ENCODE results near the gene BRD1. TPM values are rescaled to one million over a fixed set of nuclear protein-coding genes. Genes with fewer than 3 reads are reported as not detected.

Gene BRD1
- total RNA-seq, 4 donors from 2014 or later, result 69.3 to 116 (median 81.1) TPM

GRCh38 chr22:49799431-49800075, 28.1 kb downstream of the BRD1 start:
- TF ChIP-seq CTCF (IDR thresholded peaks at IDR 0.05), result no peak
- no peak for TF ChIP-seq POLR2AphosphoS5 (IDR thresholded peaks at IDR 0.05)
- no peak for TF ChIP-seq POLR2A (IDR thresholded peaks at IDR 0.05)
- no peak for TF ChIP-seq EP300 (IDR thresholded peaks at IDR 0.05)
- H3K4me3 ChIP-seq, result no peak overlapping the region

GRCh38 chr22:49798486-49799151, 29.1 kb downstream of the BRD1 start:
- WGBS, result 97% methylated on average over 25 of the region's 37 CpGs
- TF ChIP-seq POLR2A (IDR thresholded peaks at IDR 0.05) (no peak), CTCF (IDR thresholded peaks at IDR 0.05) (no peak), POLR2AphosphoS5 (IDR thresholded peaks at IDR 0.05) (no peak), EP300 (IDR thresholded peaks at IDR 0.05) (no peak)
- no peak for DNase-seq (ENCODE audit: low spot score in 2 of 2)
- Histone ChIP-seq H3K27me3 (no peaks in the 10 kb centered on the region), H3K4me1 (peaks cover 21% of the 10 kb centered on the region), H3K36me3 (peaks cover 83% of the 10 kb centered on the region), H3K27ac (no peak overlapping the region), H3K9me3 (no peaks in the 10 kb centered on the region), H3K4me3 (no peak overlapping the region)

More at GRCh38 chr22:49799431-49800075, 28.1 kb downstream of the BRD1 start:
- Histone ChIP-seq H3K27ac (no peak overlapping the region), H3K4me1 (peaks cover 22% of the 10 kb centered on the region), H3K27me3 (no peaks in the 10 kb centered on the region), H3K9me3 (no peaks in the 10 kb centered on the region), H3K36me3 (peaks cover 80% of the 10 kb centered on the region)
- 82% methylated on average over 18 of the region's 18 CpGs for WGBS
- no peak for DNase-seq (ENCODE audit: low spot score in 2 of 2)

- TF ChIP-seq EP300 (IDR thresholded peaks at IDR 0.05) (no peak), POLR2AphosphoS5 (IDR thresholded peaks at IDR 0.05) (no peak), CTCF (IDR thresholded peaks at IDR 0.05) (no peak), POLR2A (IDR thresholded peaks at IDR 0.05) (no peak)
- Histone ChIP-seq H3K4me3 (no peak overlapping the region), H3K27ac (no peak overlapping the region), H3K36me3 (peaks cover 83% of the 10 kb centered on the region), H3K4me1 (peaks cover 18% of the 10 kb centered on the region), H3K9me3 (no peaks in the 10 kb centered on the region), H3K27me3 (no peaks in the 10 kb centered on the region)
- WGBS, result 93% methylated on average over 22 of the region's 22 CpGs
- DNase-seq (ENCODE audit: low spot score in 2 of 2), result no peak
These were observed 30.0 kb downstream of the BRD1 start for GRCh38 chr22:49797706-49798105.

- 97% methylated on average over 21 of the region's 25 CpGs for WGBS
- TF ChIP-seq POLR2AphosphoS5 (IDR thresholded peaks at IDR 0.05) (no peak), CTCF (IDR thresholded peaks at IDR 0.05) (no peak)
- H3K27ac ChIP-seq, result no peak overlapping the region
- no peak overlapping the region for H3K4me3 ChIP-seq
- peaks cover 19% of the 10 kb centered on the region for H3K4me1 ChIP-seq
- no peaks in the 10 kb centered on the region for H3K27me3 ChIP-seq
- H3K9me3 ChIP-seq, result no peaks in the 10 kb centered on the region
- no peak for DNase-seq (ENCODE audit: low spot score in 2 of 2)
- H3K36me3 ChIP-seq, result peaks cover 89% of the 10 kb centered on the region
These were observed 30.9 kb downstream of the BRD1 start for GRCh38 chr22:49796596-49797270.

- Histone ChIP-seq H3K36me3 (peaks cover 90% of the 10 kb centered on the region), H3K4me3 (no peak overlapping the region), H3K9me3 (no peaks in the 10 kb centered on the region), H3K27ac (no peak overlapping the region), H3K27me3 (no peaks in the 10 kb centered on the region), H3K4me1 (peaks cover 21% of the 10 kb centered on the region)
- no peak for DNase-seq (ENCODE audit: low spot score in 2 of 2)
- WGBS, result 91% methylated on average over 10 of the region's 11 CpGs
- no peak for TF ChIP-seq POLR2A (IDR thresholded peaks at IDR 0.05)
- no peak for TF ChIP-seq EP300 (IDR thresholded peaks at IDR 0.05)
- no peak for TF ChIP-seq CTCF (IDR thresholded peaks at IDR 0.05)
- TF ChIP-seq POLR2AphosphoS5 (IDR thresholded peaks at IDR 0.05), result no peak
These were observed 32.2 kb downstream of the BRD1 start for GRCh38 chr22:49795521-49795920.

Data from suprapubic skin (tissue), 4 donors.